Measurements from ENCODE around the gene TM2D1.
"Not testable (repeated sequence)": the region's sequence is repeated elsewhere in the genome, so short reads cannot be mapped to it uniquely, and the experiment has no call there.

Gene TM2D1

GRCh38 chr1:61724813-61725694 is at the start of gene TM2D1:
Gene TM2D1 (minus strand): TSS chr1:61725141. CDS start chr1:61725120, 21 bp downstream.
- peak; percentile 88 for DNase-seq

GRCh38 chr1:61770131-61770530 is 45.2 kb upstream of the TM2D1 start:
- no peak for DNase-seq

- DNase-seq, result no peak
Observed at GRCh38 chr1:61757950-61758349, 33.0 kb upstream of the TM2D1 start.

GRCh38 chr1:61756773-61757172 is 31.8 kb upstream of the TM2D1 start:
- no peak for DNase-seq

GRCh38 chr1:61754545-61754944 is 29.6 kb upstream of the TM2D1 start:
- no peak for DNase-seq

GRCh38 chr1:61753998-61754508 is 29.1 kb upstream of the TM2D1 start:
- DNase-seq, result no peak

- DNase-seq, result no peak
Observed at GRCh38 chr1:61752921-61753389, 28.0 kb upstream of the TM2D1 start.

- DNase-seq, result no peak
Observed at GRCh38 chr1:61749574-61749973, 24.6 kb upstream of the TM2D1 start.

GRCh38 chr1:61748566-61748965 is 23.6 kb upstream of the TM2D1 start:
- no peak for DNase-seq

GRCh38 chr1:61746813-61747212 is 21.9 kb upstream of the TM2D1 start:
- DNase-seq, result no peak

- no peak for DNase-seq
Observed at GRCh38 chr1:61743716-61744580, 19.0 kb upstream of the TM2D1 start.

GRCh38 chr1:61743431-61743705 is 18.4 kb upstream of the TM2D1 start:
- DNase-seq, result no peak

- no peak for DNase-seq
Observed at GRCh38 chr1:61742620-61743430, 17.9 kb upstream of the TM2D1 start.

- no peak for DNase-seq
Observed at GRCh38 chr1:61741711-61742619, 17.0 kb upstream of the TM2D1 start, which contains the start of gene PATJ. Gene PATJ (plus strand): TSS chr1:61742480. CDS start chr1:61762893, 20,413 bp downstream.

- DNase-seq, result no peak
Observed at GRCh38 chr1:61740751-61741700, 16.1 kb upstream of the TM2D1 start.

GRCh38 chr1:61732726-61733125 is 7.8 kb upstream of the TM2D1 start:
- no peak for DNase-seq

- DNase-seq, result not testable (repeated sequence)
Observed at GRCh38 chr1:61730679-61731078, 5.7 kb upstream of the TM2D1 start.

GRCh38 chr1:61727544-61727943 is 2.6 kb upstream of the TM2D1 start:
- no peak for DNase-seq

- no peak for DNase-seq
Observed at GRCh38 chr1:61724506-61724812, 482 bp downstream of the TM2D1 start.

GRCh38 chr1:61718996-61719663 is 5.8 kb downstream of the TM2D1 start:
- DNase-seq, result not testable (repeated sequence)
